PC-3 (cell line): Measurements from ENCODE around the gene TMEM131.

Experiments
- CTCF ChIP-seq: fragments of 300-600 bp; sonication (generic); conservative IDR thresholded peaks from 2 replicates; pipeline ENCODE4 v1.5.1; 2017; ENCODE audit warnings: antibody characterized with exemption, low read depth, mild to moderate bottlenecking, low read length
- EZH2 ChIP-seq: fragments of 300-600 bp; sonication (generic); IDR thresholded peaks from one replicate; pipeline ENCODE4 v1.6.1; 2017; ENCODE audit warnings: antibody characterized with exemption, mild to moderate bottlenecking, low read length; ENCODE audit not compliant: unreplicated experiment
- EZH2phosphoT487 ChIP-seq: fragments of 300-600 bp; sonication (generic); IDR thresholded peaks from 2 replicates; pipeline ENCODE4 v1.6.1; 2018; ENCODE audit warnings: mild to moderate bottlenecking, antibody characterized with exemption, low read length, borderline replicate concordance

- no peak for TF ChIP-seq CTCF
- TF ChIP-seq EZH2, result no peak
- TF ChIP-seq EZH2phosphoT487, result no peak
Observed at GRCh38 chr2:97913846-97914245, 81.9 kb downstream of the TMEM131 start.
